ENCODE data around the gene EOLA2. TPM values are rescaled to one million over a fixed set of nuclear protein-coding genes. Genes with fewer than 3 reads are reported as not detected.

Gene EOLA2
- total RNA-seq, 1 donor from 2014 or later, result 34.6 TPM

Other genes with a start within 250 kb of the EOLA2 start
- gene MAGEA11, start 226.4 kb downstream of the EOLA2 start, total RNA-seq, result not detected in 2 replicates
- 0.99 and 1.3 TPM in 2 replicates for gene HSFX1, start 164.4 kb downstream of the EOLA2 start, total RNA-seq
- not detected in 2 replicates for gene MAGEA9, start 156.6 kb downstream of the EOLA2 start, total RNA-seq
- gene MAGEA8, start 57.3 kb downstream of the EOLA2 start, total RNA-seq, result not detected in 2 replicates
- not detected in 2 replicates for gene HSFX4, start 8.9 kb downstream of the EOLA2 start, total RNA-seq